Measurements from ENCODE around the gene ADAT3. TPM values are rescaled to one million over a fixed set of nuclear protein-coding genes. Genes with fewer than 3 reads are reported as not detected.

ADAT3 gene
- total and polyA plus RNA-seq, 2 of the 4 experiments (the other 2 are of a cell fraction): 0.36 to 2.8 TPM

GRCh38 chr19:1947651-1948209 is 42.5 kb downstream of the ADAT3 start:
- Histone ChIP-seq H2BK20ac (ENCODE audit: low read depth, low read length) (no peak overlapping the region), H2BK5ac (ENCODE audit: low read depth, low read length, poor library complexity, severe bottlenecking) (no peak overlapping the region), H2AFZ (replicated peaks; ENCODE audit: low read length, poor library complexity) (no peak overlapping the region), H4K5ac (ENCODE audit: low read depth, low read length) (no peak overlapping the region), H4K91ac (ENCODE audit: insufficient read depth, low read depth, low read length) (no peak overlapping the region), H3K56ac (ENCODE audit: extremely low read depth, insufficient read depth, low read length) (no peak overlapping the region), H2AK5ac (ENCODE audit: low read depth, low read length) (no peak overlapping the region), H3K18ac (ENCODE audit: low read depth, low read length) (no peak overlapping the region), H3K4ac (ENCODE audit: low read depth, low read length) (no peak overlapping the region), H3K9ac (ENCODE audit: low read depth, low read length) (no peak overlapping the region), H3K27me3 (ENCODE audit: control insufficient read depth, insufficient read depth, low read length) (no peaks in the 10 kb centered on the region), H3K23ac (ENCODE audit: low read depth, low read length) (no peak overlapping the region), H4K8ac (ENCODE audit: low read depth in 2 of 2, low read length in 2 of 2) (no peak overlapping the region), H3K4me1 (ENCODE audit: control insufficient read depth, insufficient read depth, low read length) (peaks cover 7% of the 10 kb centered on the region), H3K79me1 (ENCODE audit: low read depth in 1 of 2, low read length in 2 of 2) (peaks cover 5 to 66% of the 10 kb centered on the region in 2 experiments; a peak in 2 of 4 replicates), H2AK9ac (replicated peaks; ENCODE audit: low read depth, low read length, poor library complexity) (no peak overlapping the region), H3K4me2 (ENCODE audit: low read depth, low read length) (no peak overlapping the region), H3K4me3 (ENCODE audit: insufficient read depth, low read depth, low read length) (no peak overlapping the region), H3K36me3 (ENCODE audit: control insufficient read depth, insufficient read depth, low read length) (peaks cover 13% of the 10 kb centered on the region; the same call in 1 of the 2 replicates), H3K9me3 (ENCODE audit: control insufficient read depth, insufficient read depth, low read length) (no peaks in the 10 kb centered on the region), H2BK120ac (ENCODE audit: low read depth, low read length) (no peak overlapping the region), H3K14ac (replicated peaks; ENCODE audit: low read depth, low read length) (no peak overlapping the region), H4K20me1 (ENCODE audit: insufficient read depth, low read length) (peaks cover 88% of the 10 kb centered on the region), H2BK15ac (ENCODE audit: low read depth, low read length) (no peak overlapping the region), H3K27ac (ENCODE audit: insufficient read depth, low read length) (no peak overlapping the region), H3K9me1 (ENCODE audit: insufficient read depth, low read length) (peaks cover 2% of the 10 kb centered on the region; the same call in 1 of the 2 replicates)
- ChIA-PET POLR2A (ENCODE audit: unreplicated experiment) (no interaction called here), CTCF (no interaction called here)
- in situ Hi-C loops (cut with MboI; ENCODE audit: low sequenced_read_pairs): no loop called here
- ATAC-seq (ENCODE audit: low read depth) (no peak), DNase-seq (no peak)
- intact Hi-C loops (cut with micrococcal nuclease): no loop called here
- whole genome bisulfite sequencing, 2 experiments (ENCODE audit: extremely low coverage in 2 of 2, insufficient read length in 1 of 2): 89% methylated on average over 16 of the region's 34 CpGs; no CpG with 5 or more reads in 1 of the 2 experiments
- dilution Hi-C loops (cut with HindIII; ENCODE audit: low sequenced_read_pairs, unreplicated experiment): no loop called here
- BruUV-seq (replicated peaks): no TSS peak
- no peak for TF ChIP-seq RAD21 (IDR thresholded peaks at IDR 0.05; ENCODE audit: low read length)
- TF ChIP-seq USF2 (IDR thresholded peaks at IDR 0.05; ENCODE audit: low read depth, low read length): no peak

Data from IMR-90 (cell line).